ENCODE measurements around the gene HSPA4.
"Not testable (repeated sequence)": the region's sequence is repeated elsewhere in the genome, so short reads cannot be mapped to it uniquely, and the experiment has no call there.

HSPA4 gene

GRCh38 chr5:133117912-133118445 lies 66.2 kb downstream of the HSPA4 start:
- Mint-ChIP-seq H3K27ac (no peak overlapping the region), H3K4me1 (no peaks in the 10 kb centered on the region), H3K9me3 (no peaks in the 10 kb centered on the region), H3K4me3 (no peak overlapping the region), H3K27me3 (no peaks in the 10 kb centered on the region), H3K36me3 (no peaks in the 10 kb centered on the region)
- CTCF ChIA-PET = no interaction called here
- no peak for DNase-seq

GRCh38 chr5:133118741-133119140 lies 66.9 kb downstream of the HSPA4 start:
- DNase-seq = no peak
- no peaks in the 10 kb centered on the region for H3K36me3 Mint-ChIP-seq
- H3K27ac Mint-ChIP-seq = no peak overlapping the region
- H3K27me3 Mint-ChIP-seq = peaks cover 6% of the 10 kb centered on the region
- no peaks in the 10 kb centered on the region for H3K4me1 Mint-ChIP-seq
- H3K4me3 Mint-ChIP-seq = no peak overlapping the region
- H3K9me3 Mint-ChIP-seq = no peaks in the 10 kb centered on the region
- CTCF ChIA-PET = no interaction called here

- Mint-ChIP-seq H3K27me3 (peaks cover 10% of the 10 kb centered on the region), H3K9me3 (no peaks in the 10 kb centered on the region), H3K4me1 (no peaks in the 10 kb centered on the region), H3K4me3 (no peak overlapping the region), H3K27ac (no peak overlapping the region), H3K36me3 (no peaks in the 10 kb centered on the region)
- DNase-seq = no peak
- CTCF ChIA-PET = no interaction called here
Measured at GRCh38 chr5:133119233-133119711, 67.5 kb downstream of the HSPA4 start.

GRCh38 chr5:133120156-133120750 lies 68.4 kb downstream of the HSPA4 start:
- CTCF ChIA-PET = no interaction called here
- DNase-seq = no peak
- Mint-ChIP-seq H3K27ac (no peak overlapping the region), H3K4me3 (no peak overlapping the region), H3K9me3 (no peaks in the 10 kb centered on the region), H3K27me3 (peaks cover 10% of the 10 kb centered on the region), H3K4me1 (no peaks in the 10 kb centered on the region), H3K36me3 (no peaks in the 10 kb centered on the region)

GRCh38 chr5:133121080-133121479 lies 69.3 kb downstream of the HSPA4 start:
- H3K9me3 Mint-ChIP-seq = no peaks in the 10 kb centered on the region
- no peak for DNase-seq
- CTCF ChIA-PET = no interaction called here
- H3K36me3 Mint-ChIP-seq = no peaks in the 10 kb centered on the region
- H3K27ac Mint-ChIP-seq = no peak overlapping the region
- H3K4me3 Mint-ChIP-seq = no peak overlapping the region
- H3K4me1 Mint-ChIP-seq = no peaks in the 10 kb centered on the region
- H3K27me3 Mint-ChIP-seq = peaks cover 10% of the 10 kb centered on the region

GRCh38 chr5:133121611-133122150 lies 69.9 kb downstream of the HSPA4 start:
- DNase-seq = no peak
- Mint-ChIP-seq H3K9me3 (no peaks in the 10 kb centered on the region), H3K4me3 (no peak overlapping the region), H3K4me1 (no peaks in the 10 kb centered on the region), H3K36me3 (no peaks in the 10 kb centered on the region), H3K27ac (no peak overlapping the region), H3K27me3 (peaks cover 15% of the 10 kb centered on the region)
- CTCF ChIA-PET = no interaction called here

- no peak for DNase-seq
- Mint-ChIP-seq H3K4me3 (no peak overlapping the region), H3K9me3 (no peaks in the 10 kb centered on the region), H3K4me1 (no peaks in the 10 kb centered on the region), H3K27ac (no peak overlapping the region), H3K36me3 (no peaks in the 10 kb centered on the region), H3K27me3 (peaks cover 20% of the 10 kb centered on the region)
- CTCF ChIA-PET = no interaction called here
Measured at GRCh38 chr5:133122711-133123110, 70.9 kb downstream of the HSPA4 start.

- Mint-ChIP-seq H3K27ac (no peak overlapping the region), H3K36me3 (no peaks in the 10 kb centered on the region), H3K4me1 (no peaks in the 10 kb centered on the region), H3K27me3 (peaks cover 22% of the 10 kb centered on the region), H3K9me3 (no peaks in the 10 kb centered on the region), H3K4me3 (no peak overlapping the region)
- DNase-seq = no peak
- CTCF ChIA-PET = no interaction called here
Measured at GRCh38 chr5:133123297-133123696, 71.5 kb downstream of the HSPA4 start.

GRCh38 chr5:133124891-133125290 lies 73.1 kb downstream of the HSPA4 start:
- Mint-ChIP-seq H3K27me3 (peaks cover 25% of the 10 kb centered on the region), H3K4me1 (no peaks in the 10 kb centered on the region), H3K36me3 (no peaks in the 10 kb centered on the region), H3K4me3 (no peak overlapping the region), H3K27ac (no peak overlapping the region), H3K9me3 (no peaks in the 10 kb centered on the region)
- CTCF ChIA-PET = no interaction called here
- DNase-seq = no peak

- CTCF ChIA-PET = no interaction called here
- no peaks in the 10 kb centered on the region for H3K4me1 Mint-ChIP-seq
- H3K4me3 Mint-ChIP-seq = no peak overlapping the region
Measured at GRCh38 chr5:133128066-133128465, 76.3 kb downstream of the HSPA4 start.

GRCh38 chr5:133129289-133129688 lies 77.5 kb downstream of the HSPA4 start:
- H3K27ac Mint-ChIP-seq = no peak overlapping the region

More at GRCh38 chr5:133128066-133128465, 76.3 kb downstream of the HSPA4 start:
- DNase-seq = no peak
- Mint-ChIP-seq H3K27me3 (peaks cover 29% of the 10 kb centered on the region), H3K27ac (no peak overlapping the region), H3K36me3 (no peaks in the 10 kb centered on the region), H3K9me3 (no peaks in the 10 kb centered on the region)

GRCh38 chr5:133129950-133130349 lies 78.1 kb downstream of the HSPA4 start:
- H3K9me3 Mint-ChIP-seq = no peaks in the 10 kb centered on the region
- H3K27ac Mint-ChIP-seq = no peak overlapping the region
- CTCF ChIA-PET = no interaction called here
- no peaks in the 10 kb centered on the region for H3K36me3 Mint-ChIP-seq
- no peak for DNase-seq
- no peak overlapping the region for H3K4me3 Mint-ChIP-seq
- no peaks in the 10 kb centered on the region for H3K4me1 Mint-ChIP-seq
- peaks cover 19% of the 10 kb centered on the region for H3K27me3 Mint-ChIP-seq

More at GRCh38 chr5:133129289-133129688, 77.5 kb downstream of the HSPA4 start:
- no peaks in the 10 kb centered on the region for H3K36me3 Mint-ChIP-seq
- no peaks in the 10 kb centered on the region for H3K9me3 Mint-ChIP-seq
- H3K4me3 Mint-ChIP-seq = no peak overlapping the region
- no peaks in the 10 kb centered on the region for H3K4me1 Mint-ChIP-seq
- CTCF ChIA-PET = no interaction called here
- no peak for DNase-seq
- peaks cover 19% of the 10 kb centered on the region for H3K27me3 Mint-ChIP-seq

GRCh38 chr5:133130387-133131118 lies 78.7 kb downstream of the HSPA4 start:
- CTCF ChIA-PET = no interaction called here
- Mint-ChIP-seq H3K27me3 (peaks cover 19% of the 10 kb centered on the region), H3K36me3 (no peaks in the 10 kb centered on the region), H3K4me1 (no peaks in the 10 kb centered on the region), H3K4me3 (no peak overlapping the region), H3K9me3 (no peaks in the 10 kb centered on the region), H3K27ac (no peak overlapping the region)
- DNase-seq = no peak

- Mint-ChIP-seq H3K9me3 (peaks cover 3% of the 10 kb centered on the region), H3K4me1 (no peaks in the 10 kb centered on the region), H3K27ac (no peak overlapping the region), H3K27me3 (peaks cover 16% of the 10 kb centered on the region), H3K4me3 (no peak overlapping the region), H3K36me3 (no peaks in the 10 kb centered on the region)
- no peak for DNase-seq
- CTCF ChIA-PET = no interaction called here
Measured at GRCh38 chr5:133132717-133133116, 80.9 kb downstream of the HSPA4 start.

GRCh38 chr5:133133241-133133640 lies 81.4 kb downstream of the HSPA4 start:
- H3K27ac Mint-ChIP-seq, H3K9me3 Mint-ChIP-seq, DNase-seq, H3K4me1 Mint-ChIP-seq, H3K4me3 Mint-ChIP-seq, H3K36me3 Mint-ChIP-seq, CTCF ChIA-PET: not testable (repeated sequence)
- H3K27me3 Mint-ChIP-seq = peaks cover 15% of the 10 kb centered on the region
